ENCODE measurements around the gene PANX1.
A peak's percentile ranks its signal among the peaks of the same experiment; 100 is the strongest.

The PANX1 gene

GRCh38 chr11:94127638-94128037 is 1.0 kb upstream of the PANX1 start:
- in situ Hi-C loops (cut with MboI; ENCODE audit: low pct_unique_long_range_greater_than_20kb, low sequenced_read_pairs, unreplicated experiment): no loop called here
- TF ChIP-seq CTCF (IDR thresholded peaks at IDR 0.05; ENCODE audit: extremely low read depth, insufficient read depth, missing control alignments): no peak
- no peak for DNase-seq (ENCODE audit: low spot score)

DNA sequence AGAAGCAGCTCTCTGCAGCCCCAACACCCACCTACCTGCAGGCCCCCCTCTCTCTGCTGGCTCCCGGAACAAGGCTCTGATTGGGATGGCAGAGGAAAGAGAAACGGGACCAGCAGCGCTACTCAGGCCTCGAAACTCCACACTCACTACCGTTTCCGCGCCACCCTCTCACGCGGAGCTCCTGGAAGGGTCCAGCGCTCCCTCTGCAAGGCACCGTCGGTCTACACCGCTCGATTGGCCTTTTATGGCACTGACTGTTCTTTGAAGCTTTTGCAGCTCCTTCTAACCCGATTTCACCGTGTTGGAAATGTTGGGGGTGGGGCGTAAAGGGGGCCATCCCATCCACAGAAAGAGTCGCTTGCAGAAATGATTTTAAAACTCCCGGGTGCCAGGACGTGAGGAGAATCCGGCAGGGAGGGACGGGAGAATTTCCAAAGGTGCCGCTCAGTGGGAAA is 323 bp upstream of the PANX1 start:
- DNase-seq (ENCODE audit: low spot score): peak; percentile 37
- in situ Hi-C loops (cut with MboI; ENCODE audit: low pct_unique_long_range_greater_than_20kb, low sequenced_read_pairs, unreplicated experiment): no loop called here
- no peak for TF ChIP-seq CTCF (IDR thresholded peaks at IDR 0.05; ENCODE audit: extremely low read depth, insufficient read depth, missing control alignments)

DNA sequence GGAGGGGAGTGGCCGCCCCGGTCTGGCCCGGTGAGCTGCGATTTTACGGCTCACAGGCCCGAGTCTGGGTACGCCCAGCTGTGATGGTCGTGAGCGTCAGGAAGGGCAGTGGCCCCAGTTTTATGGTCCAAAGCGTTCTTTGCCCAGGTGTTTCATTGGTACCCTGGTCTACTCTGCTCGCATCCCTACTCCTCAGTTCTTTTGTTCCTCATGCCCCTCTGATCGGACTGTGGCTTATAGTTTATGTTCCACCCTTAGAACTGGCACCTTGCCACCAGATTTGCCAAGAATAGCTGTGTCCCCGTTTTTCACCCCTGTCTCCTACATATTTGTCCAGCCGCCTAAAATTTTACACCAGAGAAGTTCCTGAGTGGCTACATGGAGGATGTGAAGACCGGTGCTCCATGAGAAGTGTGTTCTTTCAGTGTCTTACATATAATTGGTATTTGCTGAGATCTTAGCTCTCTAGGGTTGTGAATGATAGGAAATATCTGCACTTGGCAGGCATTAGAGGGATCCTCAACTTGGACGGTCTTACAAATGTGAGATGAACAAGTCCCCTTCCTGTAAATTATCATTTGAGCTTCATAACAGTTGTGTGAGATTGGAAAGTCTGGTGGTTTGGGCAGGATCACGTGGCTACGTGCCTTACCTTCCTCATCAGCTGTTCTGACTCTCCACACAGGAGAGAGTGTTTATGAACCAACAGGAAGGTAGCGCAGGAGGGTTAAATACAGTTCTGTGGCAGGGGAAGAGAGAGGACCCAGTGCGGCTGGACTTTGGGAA is 1.1 kb downstream of the PANX1 start:
- TF ChIP-seq CTCF (IDR thresholded peaks at IDR 0.05; ENCODE audit: extremely low read depth, insufficient read depth, missing control alignments): no peak
- DNase-seq (ENCODE audit: low spot score): no peak
- in situ Hi-C loops (cut with MboI; ENCODE audit: low pct_unique_long_range_greater_than_20kb, low sequenced_read_pairs, unreplicated experiment): no loop called here

GRCh38 chr11:94130298-94131046 is 1.8 kb downstream of the PANX1 start:
- TF ChIP-seq CTCF (IDR thresholded peaks at IDR 0.05; ENCODE audit: extremely low read depth, insufficient read depth, missing control alignments): no peak
- in situ Hi-C loops (cut with MboI; ENCODE audit: low pct_unique_long_range_greater_than_20kb, low sequenced_read_pairs, unreplicated experiment): no loop called here
- no peak for DNase-seq (ENCODE audit: low spot score)

GRCh38 chr11:94131047-94131717 is 2.5 kb downstream of the PANX1 start:
- in situ Hi-C loops (cut with MboI; ENCODE audit: low pct_unique_long_range_greater_than_20kb, low sequenced_read_pairs, unreplicated experiment): no loop called here
- no peak for TF ChIP-seq CTCF (IDR thresholded peaks at IDR 0.05; ENCODE audit: extremely low read depth, insufficient read depth, missing control alignments)
- DNase-seq (ENCODE audit: low spot score): no peak

- in situ Hi-C loops (cut with MboI; ENCODE audit: low pct_unique_long_range_greater_than_20kb, low sequenced_read_pairs, unreplicated experiment): no loop called here
- TF ChIP-seq CTCF (IDR thresholded peaks at IDR 0.05; ENCODE audit: extremely low read depth, insufficient read depth, missing control alignments): no peak
- no peak for DNase-seq (ENCODE audit: low spot score)
These were observed 3.1 kb downstream of the PANX1 start for GRCh38 chr11:94131718-94132115.
